Stomach (tissue), 4 donors: ENCODE data around the gene TBATA.

ENCODE experiments used
- CTCF ChIP-seq, 7 experiments: fragments of 450-650 bp in 4 of 7; fragments of 200-600 bp in 3 of 7; sonication (generic) in 3 of 7; IDR thresholded peaks; one replicate each; pipeline ENCODE4 v1.5.1; 2016 to 2019; ENCODE audit warnings: antibody characterized with exemption in 7 of 7, control low read depth in 2 of 7, mild to moderate bottlenecking in 1 of 7
- EP300 ChIP-seq: sonication (generic); formaldehyde crosslinking; IDR thresholded peaks from one replicate; pipeline ENCODE4 v1.6.1; 2017; ENCODE audit warnings: antibody characterized with exemption
- POLR2A ChIP-seq, 4 donors: fragments of 450-650 bp; IDR thresholded peaks; one replicate each; pipeline ENCODE4 v1.6.1; 2016; ENCODE audit warnings: antibody characterized with exemption in 4 of 4, control low read depth in 2 of 4, mild to moderate bottlenecking in 1 of 4, moderate library complexity in 1 of 4
- POLR2AphosphoS5 ChIP-seq, 3 donors: sonication (generic); formaldehyde crosslinking; IDR thresholded peaks; one replicate each; pipeline ENCODE4 v1.6.1; 2016; ENCODE audit warnings: antibody characterized with exemption in 3 of 3

- TF ChIP-seq CTCF (IDR thresholded peaks at IDR 0.05) (no peak), POLR2AphosphoS5 (IDR thresholded peaks at IDR 0.05) (no peak), POLR2A (IDR thresholded peaks at IDR 0.05) (no peak), EP300 (no peak)
These were observed 22.6 kb downstream of the TBATA start for GRCh38 chr10:70762441-70763175.
